NOMO-1 treated with DMSO at 0.1 percent for 48 hours (cell line): Measurements from ENCODE around the gene ECT2L.

ENCODE experiments used
- DNase-seq: peaks from one replicate; lab custom pipeline; 2025; ENCODE audit not compliant: unreplicated experiment; lab: John Stamatoyannopoulos, UW

ECT2L gene

GRCh38 chr6:138856654-138857053, 60.8 kb downstream of the ECT2L start:
- peak; percentile 45 for DNase-seq

GRCh38 chr6:138857775-138858174, 61.9 kb downstream of the ECT2L start:
- peak; percentile 1 for DNase-seq

- DNase-seq: no peak
These were observed 66.6 kb downstream of the ECT2L start for GRCh38 chr6:138862456-138862855.

GRCh38 chr6:138863321-138863720, 67.4 kb downstream of the ECT2L start:
- DNase-seq: peak; percentile 46

GRCh38 chr6:138864343-138864890, 68.5 kb downstream of the ECT2L start:
- DNase-seq: no peak

- DNase-seq: no peak
These were observed 69.7 kb downstream of the ECT2L start for GRCh38 chr6:138865480-138866109.

GRCh38 chr6:138868181-138868580, 72.3 kb downstream of the ECT2L start:
- DNase-seq: no peak

GRCh38 chr6:138869398-138869797, 73.5 kb downstream of the ECT2L start:
- no peak for DNase-seq

GRCh38 chr6:138873191-138873590, 77.3 kb downstream of the ECT2L start:
- DNase-seq: no peak

- DNase-seq: no peak
These were observed 86.6 kb downstream of the ECT2L start for GRCh38 chr6:138882369-138883017.

GRCh38 chr6:138885156-138885819, 89.4 kb downstream of the ECT2L start:
- DNase-seq: no peak

- DNase-seq: no peak
These were observed 95.5 kb downstream of the ECT2L start for GRCh38 chr6:138891255-138891986.

- no peak for DNase-seq
These were observed 100.3 kb downstream of the ECT2L start for GRCh38 chr6:138896104-138896756.

- no peak for DNase-seq
These were observed 101.1 kb downstream of the ECT2L start for GRCh38 chr6:138897031-138897430.

GRCh38 chr6:138907167-138907566, 111.3 kb downstream of the ECT2L start:
- no peak for DNase-seq

- no peak for DNase-seq
These were observed 113.6 kb downstream of the ECT2L start for GRCh38 chr6:138909511-138909910.

- no peak for DNase-seq
These were observed 114.1 kb downstream of the ECT2L start for GRCh38 chr6:138909975-138910374.

GRCh38 chr6:138912308-138912707, 116.4 kb downstream of the ECT2L start:
- no peak for DNase-seq

GRCh38 chr6:138914701-138915100, 118.8 kb downstream of the ECT2L start:
- no peak for DNase-seq

GRCh38 chr6:138920906-138921305, 125.0 kb downstream of the ECT2L start:
- no peak for DNase-seq

GRCh38 chr6:138923561-138923960, 127.7 kb downstream of the ECT2L start:
- DNase-seq: no peak
